ENCODE results near the gene STX10. TPM values are rescaled to one million over a fixed set of nuclear protein-coding genes. Genes with fewer than 3 reads are reported as not detected.

Gene STX10
- total RNA-seq, 1 experiment from 2014 or later = 19.3 TPM

- TF ChIP-seq CTCF (IDR thresholded peaks at IDR 0.05; ENCODE audit: insufficient read depth in 1 of 2, low read depth in 1 of 2, low read length in 1 of 2, severe bottlenecking in 1 of 2, unreplicated experiment in 1 of 2) = no peak
- POLR2A ChIA-PET = no interaction called here
- Mint-ChIP-seq H3K9me3 (ENCODE audit: unreplicated experiment) (no peaks in the 10 kb centered on the region), H3K36me3 (ENCODE audit: insufficient read depth, unreplicated experiment) (peaks cover 46% of the 10 kb centered on the region), H3K27me3 (ENCODE audit: insufficient read depth, unreplicated experiment) (no peaks in the 10 kb centered on the region), H3K4me3 (ENCODE audit: unreplicated experiment) (no peak overlapping the region), H3K4me1 (ENCODE audit: low read depth, unreplicated experiment) (peaks cover 10% of the 10 kb centered on the region), H3K27ac (ENCODE audit: unreplicated experiment) (no peak overlapping the region)
- Histone ChIP-seq H3K4me3 (ENCODE audit: low read depth, low read length) (no peak overlapping the region), H3K4me1 (peaks cover 31% of the 10 kb centered on the region), H3K9me3 (no peaks in the 10 kb centered on the region), H3K27me3 (replicated peaks; ENCODE audit: control insufficient read depth, insufficient read depth, low read length) (no peaks in the 10 kb centered on the region), H3K36me3 (ENCODE audit: control insufficient read depth, insufficient read depth, low read length) (no peaks in the 10 kb centered on the region)
- BruUV-seq (replicated peaks) = no TSS peak
- no peak for DNase-seq
- intact Hi-C loops (cut with micrococcal nuclease; ENCODE audit: unreplicated experiment) = loop anchor here (5.0 kb wide), 1 partner anchor 73 kb away; no protein-coding TSS in a partner anchor
- CTCF ChIA-PET = interaction anchor here (0.7 kb wide), 1 partner anchor 44 kb away, joined by 3 read pairs; no protein-coding TSS in a partner anchor
Measured at GRCh38 chr19:13159713-13160112, 9.5 kb upstream of the STX10 start.

GRCh38 chr19:13155472-13156359 lies 5.5 kb upstream of the STX10 start:
- Histone ChIP-seq H3K36me3 (ENCODE audit: control insufficient read depth, insufficient read depth, low read length) (peaks cover 2% of the 10 kb centered on the region; the same call in 1 of the 2 replicates), H3K9me3 (no peaks in the 10 kb centered on the region), H3K27me3 (replicated peaks; ENCODE audit: control insufficient read depth, insufficient read depth, low read length) (no peaks in the 10 kb centered on the region), H3K4me1 (peaks cover 16% of the 10 kb centered on the region), H3K4me3 (ENCODE audit: low read depth, low read length) (peak overlapping the region; percentile 99; the same call in 1 of the 2 replicates)
- DNase-seq = peak; percentile 81 to 86
- Mint-ChIP-seq H3K4me3 (ENCODE audit: unreplicated experiment) (peak overlapping the region; percentile 83), H3K4me1 (ENCODE audit: low read depth, unreplicated experiment) (peaks cover 17% of the 10 kb centered on the region), H3K27me3 (ENCODE audit: insufficient read depth, unreplicated experiment) (peaks cover 4% of the 10 kb centered on the region), H3K27ac (ENCODE audit: unreplicated experiment) (peak overlapping the region; percentile 98), H3K36me3 (ENCODE audit: insufficient read depth, unreplicated experiment) (peaks cover 67% of the 10 kb centered on the region), H3K9me3 (ENCODE audit: unreplicated experiment) (no peaks in the 10 kb centered on the region)
- ChIA-PET POLR2A (interaction anchor here (1.2 to 2.4 kb wide), 4 partner anchors 9 to 32 kb away, joined by 3 to 12 read pairs (median 5); no protein-coding TSS in a partner anchor), CTCF (interaction anchor here (0.9 to 1.6 kb wide), 3 partner anchors 8 to 178 kb away, joined by 3 to 4 read pairs (median 3); no protein-coding TSS in a partner anchor)
- BruUV-seq (replicated peaks) = no TSS peak
- TF ChIP-seq CTCF (IDR thresholded peaks at IDR 0.05; ENCODE audit: insufficient read depth in 1 of 2, low read depth in 1 of 2, low read length in 1 of 2, severe bottlenecking in 1 of 2, unreplicated experiment in 1 of 2) = no peak
- intact Hi-C loops (cut with micrococcal nuclease; ENCODE audit: unreplicated experiment) = loop anchor here (1.0 kb wide), 1 partner anchor 8 kb away; no protein-coding TSS in a partner anchor

- Mint-ChIP-seq H3K4me1 (ENCODE audit: low read depth, unreplicated experiment) (peaks cover 17% of the 10 kb centered on the region), H3K27ac (ENCODE audit: unreplicated experiment) (peak overlapping the region; percentile 98), H3K4me3 (ENCODE audit: unreplicated experiment) (peak overlapping the region; percentile 83), H3K9me3 (ENCODE audit: unreplicated experiment) (no peaks in the 10 kb centered on the region), H3K36me3 (ENCODE audit: insufficient read depth, unreplicated experiment) (peaks cover 74% of the 10 kb centered on the region), H3K27me3 (ENCODE audit: insufficient read depth, unreplicated experiment) (peaks cover 4% of the 10 kb centered on the region)
- Histone ChIP-seq H3K36me3 (ENCODE audit: control insufficient read depth, insufficient read depth, low read length) (peaks cover 2% of the 10 kb centered on the region; the same call in 1 of the 2 replicates), H3K27me3 (replicated peaks; ENCODE audit: control insufficient read depth, insufficient read depth, low read length) (no peaks in the 10 kb centered on the region), H3K4me1 (peaks cover 16% of the 10 kb centered on the region), H3K9me3 (no peaks in the 10 kb centered on the region), H3K4me3 (ENCODE audit: low read depth, low read length) (peak overlapping the region; percentile 99)
- CTCF ChIA-PET = interaction anchor here (0.9 to 1.6 kb wide), 3 partner anchors 9 to 177 kb away, joined by 3 to 4 read pairs (median 3); no protein-coding TSS in a partner anchor
- intact Hi-C loops (cut with micrococcal nuclease; ENCODE audit: unreplicated experiment) = loop anchor here (1.0 to 5.0 kb wide), 2 partner anchors 8 to 363 kb away; partner anchors contain the start of gene JUNB
- BruUV-seq (replicated peaks) = no TSS peak
- peak in 1 of 2 experiments; percentile 21 for TF ChIP-seq CTCF (IDR thresholded peaks at IDR 0.05; ENCODE audit: insufficient read depth in 1 of 2, low read depth in 1 of 2, low read length in 1 of 2, severe bottlenecking in 1 of 2, unreplicated experiment in 1 of 2)
- POLR2A ChIA-PET = interaction anchor here (0.5 to 2.4 kb wide), 5 partner anchors 9 to 142 kb away, joined by 3 to 12 read pairs (median 3); no protein-coding TSS in a partner anchor
- peak; percentile 90 to 92 for DNase-seq
Measured at GRCh38 chr19:13154911-13155471, 4.8 kb upstream of the STX10 start.

Measured in Caco-2 (cell line).